OCI-LY7 (cell line): ENCODE results near the gene EPHA8.

Source experiments
- CTCF ChIP-seq: fragments of 200-600 bp; sonication (generic); conservative IDR thresholded peaks from 2 replicates; pipeline ENCODE4 v1.5.1; 2014; ENCODE audit warnings: mild to moderate bottlenecking, antibody characterized with exemption, low read length, moderate library complexity, mixed read lengths
- EZH2phosphoT487 ChIP-seq: fragments of 200-600 bp; sonication (generic); IDR thresholded peaks from 2 replicates; pipeline ENCODE4 v1.6.1; 2018; ENCODE audit warnings: low read depth, borderline replicate concordance, mild to moderate bottlenecking, mixed run types, antibody characterized with exemption, low read length, moderate library complexity, mixed read lengths

GRCh38 chr1:22636927-22637326 lies 73.6 kb downstream of the EPHA8 start:
- TF ChIP-seq CTCF, result no peak
- TF ChIP-seq EZH2phosphoT487, result no peak
